ENCODE measurements around the gene CCDC194. TPM values are rescaled to one million over a fixed set of nuclear protein-coding genes. Genes with fewer than 3 reads are reported as not detected.

Gene CCDC194
- total and polyA plus RNA-seq, 2 of the 13 experiments (the other 11 are each of a cell fraction or from before 2014, with no cell fraction given), result 0.13 to 0.21 TPM

DNA sequence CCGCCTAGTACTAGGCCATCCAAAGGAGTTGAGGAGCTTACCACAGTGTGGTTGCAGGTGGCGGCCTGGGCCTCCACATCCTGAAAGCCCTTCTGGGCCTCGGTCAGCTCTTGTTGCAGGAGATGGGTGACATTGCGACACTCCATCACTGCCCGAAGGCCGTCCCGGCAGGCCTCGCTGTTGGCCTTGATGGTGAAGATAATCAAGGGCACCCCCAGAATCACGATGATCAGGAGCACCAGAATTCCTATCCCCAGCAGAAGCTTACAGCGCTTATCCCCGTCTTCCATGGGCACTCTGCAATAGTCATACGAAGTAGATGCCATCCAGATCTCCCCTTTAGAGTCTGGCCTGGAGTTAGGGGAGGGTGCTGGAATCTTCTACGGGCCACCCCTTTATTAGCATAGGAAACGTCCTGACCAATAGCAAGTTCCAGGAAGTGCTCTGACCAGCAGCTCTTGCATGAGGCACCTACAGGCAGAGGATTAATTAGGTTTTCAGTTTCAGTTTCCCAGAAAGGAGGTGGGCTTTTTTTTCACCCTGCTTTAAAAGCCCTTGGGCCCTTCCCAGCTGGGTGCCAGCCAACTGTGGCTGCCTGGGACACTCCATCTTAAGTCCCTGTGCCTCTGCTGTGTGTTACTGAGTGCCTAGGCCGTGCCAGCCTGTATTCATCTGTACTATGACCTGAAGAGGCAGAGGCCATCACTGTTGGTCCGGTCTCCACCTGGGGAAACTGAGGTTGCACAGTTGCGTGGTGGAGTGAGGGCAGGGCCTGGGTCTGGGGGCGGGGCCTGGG, 11.5 kb upstream of the CCDC194 start, which contains the start of gene BST2 (continued):
- TF ChIP-seq KLF16 (CRISPR knock-in tag; IDR thresholded peaks at IDR 0.05) (no peak; a peak in 1 of 4 replicates), ZNF180 (CRISPR knock-in tag; IDR thresholded peaks at IDR 0.05; ENCODE audit: borderline replicate concordance, low read depth) (no peak), MAFK (conservative IDR thresholded peaks at IDR 0.05 in 1 of 2, IDR thresholded peaks at IDR 0.05 in 1 of 2; ENCODE audit: low read length in 2 of 2) (no peak), AKAP8 (CRISPR knock-in tag; IDR thresholded peaks at IDR 0.05) (no peak), ETV5 (CRISPR knock-in tag; IDR thresholded peaks at IDR 0.05; ENCODE audit: borderline replicate concordance) (no peak), SETDB1 (CRISPR knock-in tag; IDR thresholded peaks at IDR 0.05; ENCODE audit: borderline replicate concordance) (no peak), ZNF772 (CRISPR knock-in tag; IDR thresholded peaks at IDR 0.05) (peak; percentile 46; the same call in 1 of the 2 replicates), ARID2 (CRISPR knock-in tag; IDR thresholded peaks at IDR 0.05; ENCODE audit: borderline replicate concordance) (peak; percentile 51; the same call in 1 of the 2 replicates), JARID2 (CRISPR knock-in tag; IDR thresholded peaks at IDR 0.05; ENCODE audit: insufficient replicate concordance) (no peak), SP5 (CRISPR knock-in tag; IDR thresholded peaks at IDR 0.05; ENCODE audit: borderline replicate concordance, low read depth) (no peak; the same call in 1 of the 2 replicates), KAT8 (CRISPR knock-in tag; IDR thresholded peaks at IDR 0.05) (peak; percentile 70), FOXP1 (IDR thresholded peaks at IDR 0.05) (no peak), FOXP1 (CRISPR knock-in tag; IDR thresholded peaks at IDR 0.05) (no peak), SRSF9 (IDR thresholded peaks at IDR 0.05; ENCODE audit: borderline replicate concordance, insufficient read depth, low read depth, low read length, poor library complexity, severe bottlenecking) (no peak), GPN1 (CRISPR knock-in tag; IDR thresholded peaks at IDR 0.05; ENCODE audit: borderline replicate concordance) (no peak), NCOA2 (CRISPR knock-in tag; IDR thresholded peaks at IDR 0.05) (peak; percentile 31), ZNF331 (CRISPR knock-in tag; IDR thresholded peaks at IDR 0.05) (no peak), KLF15 (CRISPR knock-in tag; IDR thresholded peaks at IDR 0.05; ENCODE audit: borderline replicate concordance) (no peak), ZNF777 (CRISPR knock-in tag; IDR thresholded peaks at IDR 0.05) (0 out of 2 replicates have a peak, but pooled peaks have one; percentile 24), TEAD2 (CRISPR knock-in tag; IDR thresholded peaks at IDR 0.05) (no peak), KDM2A (CRISPR knock-in tag; IDR thresholded peaks at IDR 0.05; ENCODE audit: borderline replicate concordance, low read depth) (peak; percentile 76), ZNF775 (CRISPR knock-in tag; IDR thresholded peaks at IDR 0.05; ENCODE audit: borderline replicate concordance) (no peak), KMT2A (CRISPR knock-in tag; IDR thresholded peaks at IDR 0.05) (no peak; the same call in 1 of the 2 replicates), ZNF530 (CRISPR knock-in tag; IDR thresholded peaks at IDR 0.05; ENCODE audit: low read depth) (no peak), BCL6 (CRISPR knock-in tag; IDR thresholded peaks at IDR 0.05) (no peak), CBX5 (CRISPR knock-in tag; IDR thresholded peaks at IDR 0.05; ENCODE audit: borderline replicate concordance) (no peak)
- TF ChIP-seq, protein P1, sequence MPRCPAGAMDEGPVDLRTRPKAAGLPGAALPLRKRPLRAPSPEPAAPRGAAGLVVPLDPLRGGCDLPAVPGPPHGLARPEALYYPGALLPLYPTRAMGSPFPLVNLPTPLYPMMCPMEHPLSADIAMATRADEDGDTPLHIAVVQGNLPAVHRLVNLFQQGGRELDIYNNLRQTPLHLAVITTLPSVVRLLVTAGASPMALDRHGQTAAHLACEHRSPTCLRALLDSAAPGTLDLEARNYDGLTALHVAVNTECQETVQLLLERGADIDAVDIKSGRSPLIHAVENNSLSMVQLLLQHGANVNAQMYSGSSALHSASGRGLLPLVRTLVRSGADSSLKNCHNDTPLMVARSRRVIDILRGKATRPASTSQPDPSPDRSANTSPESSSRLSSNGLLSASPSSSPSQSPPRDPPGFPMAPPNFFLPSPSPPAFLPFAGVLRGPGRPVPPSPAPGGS (CRISPR knock-in tag; IDR thresholded peaks at IDR 0.05), result 0 out of 2 replicates have a peak, but pooled peaks have one; percentile 73
- TF ChIP-seq, protein P2, sequence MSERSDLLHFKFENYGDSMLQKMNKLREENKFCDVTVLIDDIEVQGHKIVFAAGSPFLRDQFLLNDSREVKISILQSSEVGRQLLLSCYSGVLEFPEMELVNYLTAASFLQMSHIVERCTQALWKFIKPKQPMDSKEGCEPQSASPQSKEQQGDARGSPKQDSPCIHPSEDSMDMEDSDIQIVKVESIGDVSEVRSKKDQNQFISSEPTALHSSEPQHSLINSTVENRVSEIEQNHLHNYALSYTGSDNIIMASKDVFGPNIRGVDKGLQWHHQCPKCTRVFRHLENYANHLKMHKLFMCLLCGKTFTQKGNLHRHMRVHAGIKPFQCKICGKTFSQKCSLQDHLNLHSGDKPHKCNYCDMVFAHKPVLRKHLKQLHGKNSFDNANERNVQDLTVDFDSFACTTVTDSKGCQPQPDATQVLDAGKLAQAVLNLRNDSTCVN (CRISPR knock-in tag; IDR thresholded peaks at IDR 0.05; ENCODE audit: borderline replicate concordance), result no peak
- TF ChIP-seq, protein P3, sequence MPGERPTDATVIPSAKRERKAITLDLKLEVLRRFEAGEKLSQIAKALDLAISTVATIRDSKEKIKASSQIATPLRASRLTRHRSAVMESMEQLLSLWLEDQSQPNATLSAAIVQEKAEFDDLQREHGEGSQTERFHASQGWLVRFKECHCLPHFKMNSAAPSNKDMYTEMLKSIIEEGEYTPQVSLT (CRISPR knock-in tag; IDR thresholded peaks at IDR 0.05; ENCODE audit: borderline replicate concordance, low read depth), result no peak
